ENCODE data around the gene CCDC124.
"Not testable (repeated sequence)": the region's sequence is repeated elsewhere in the genome, so short reads cannot be mapped to it uniquely, and the experiment has no call there.

The CCDC124 gene, protein sequence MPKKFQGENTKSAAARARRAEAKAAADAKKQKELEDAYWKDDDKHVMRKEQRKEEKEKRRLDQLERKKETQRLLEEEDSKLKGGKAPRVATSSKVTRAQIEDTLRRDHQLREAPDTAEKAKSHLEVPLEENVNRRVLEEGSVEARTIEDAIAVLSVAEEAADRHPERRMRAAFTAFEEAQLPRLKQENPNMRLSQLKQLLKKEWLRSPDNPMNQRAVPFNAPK

GRCh38 chr19:17932485-17933338 lies at the start of gene CCDC124:
CCDC124 (plus strand) TSS chr19:17933015; CDS start chr19:17936421, 3,406 bp downstream.
- H3K27ac ChIP-seq: peak within 1 kb of the TSS; percentile 67 to 98 (median 92)
- peak within 1 kb of the TSS; percentile 65 to 96 (median 80) for H3K4me3 ChIP-seq

DNA sequence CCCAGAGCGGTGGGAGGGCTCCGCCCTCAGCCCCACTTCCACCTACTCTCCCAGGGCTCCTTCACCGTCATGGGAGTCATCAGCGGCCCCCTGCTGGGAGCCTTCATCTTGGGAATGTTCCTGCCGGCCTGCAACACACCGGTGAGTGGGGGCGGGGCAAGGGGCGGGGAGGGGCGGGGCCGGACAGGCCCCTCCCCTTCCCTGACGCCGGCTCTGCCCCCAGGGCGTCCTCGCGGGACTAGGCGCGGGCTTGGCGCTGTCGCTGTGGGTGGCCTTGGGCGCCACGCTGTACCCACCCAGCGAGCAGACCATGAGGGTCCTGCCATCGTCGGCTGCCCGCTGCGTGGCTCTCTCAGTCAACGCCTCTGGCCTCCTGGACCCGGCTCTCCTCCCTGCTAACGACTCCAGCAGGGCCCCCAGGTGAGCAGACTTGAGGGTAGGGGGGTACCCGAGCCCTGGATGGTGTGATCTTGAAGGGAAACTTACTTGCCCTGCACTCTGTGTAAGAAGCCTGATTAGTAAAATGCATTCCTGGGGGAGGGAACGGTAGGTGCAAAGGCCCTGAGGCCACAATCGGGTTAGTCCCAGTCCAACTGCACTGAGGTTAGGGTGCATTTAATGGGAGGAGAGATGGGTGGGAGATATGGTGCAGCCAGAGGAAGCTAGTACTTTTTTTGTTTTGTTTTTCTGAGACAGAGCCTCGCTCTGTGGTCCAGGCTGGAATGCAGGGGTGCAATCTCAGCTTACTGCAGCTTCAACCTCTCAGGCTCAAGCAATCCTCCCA lies 49.0 kb upstream of the CCDC124 start:
- no peak overlapping the region for H3K4me3 ChIP-seq
- no peak overlapping the region for H3K27ac ChIP-seq

DNA sequence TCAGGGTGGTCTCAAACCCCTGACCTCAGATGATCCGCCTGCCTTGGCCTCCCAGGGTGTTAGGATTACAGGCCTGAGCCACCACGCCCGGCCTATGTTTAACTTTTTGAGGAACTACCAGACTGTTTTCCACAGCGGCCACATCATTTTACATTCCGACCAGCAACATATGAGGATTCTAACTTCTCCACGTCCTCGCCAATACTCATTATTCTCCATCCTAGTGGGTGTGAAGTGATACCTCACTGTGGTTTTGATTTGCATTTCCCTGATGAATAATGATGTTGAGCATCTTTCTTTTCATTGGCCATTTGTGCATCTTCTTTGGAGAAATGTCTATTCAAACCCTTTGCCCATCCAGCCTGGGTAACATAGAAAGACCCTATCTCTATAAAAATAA lies 46.3 kb upstream of the CCDC124 start:
- Histone ChIP-seq H3K27ac (no peak overlapping the region), H3K4me3 (no peak overlapping the region)

GRCh38 chr19:17887221-17887620 lies 45.6 kb upstream of the CCDC124 start:
- not testable (repeated sequence) for H3K4me3 ChIP-seq, H3K27ac ChIP-seq

- H3K27ac ChIP-seq: no peak overlapping the region
- no peak overlapping the region for H3K4me3 ChIP-seq
These were observed 44.6 kb upstream of the CCDC124 start for GRCh38 chr19:17888260-17888659.

DNA sequence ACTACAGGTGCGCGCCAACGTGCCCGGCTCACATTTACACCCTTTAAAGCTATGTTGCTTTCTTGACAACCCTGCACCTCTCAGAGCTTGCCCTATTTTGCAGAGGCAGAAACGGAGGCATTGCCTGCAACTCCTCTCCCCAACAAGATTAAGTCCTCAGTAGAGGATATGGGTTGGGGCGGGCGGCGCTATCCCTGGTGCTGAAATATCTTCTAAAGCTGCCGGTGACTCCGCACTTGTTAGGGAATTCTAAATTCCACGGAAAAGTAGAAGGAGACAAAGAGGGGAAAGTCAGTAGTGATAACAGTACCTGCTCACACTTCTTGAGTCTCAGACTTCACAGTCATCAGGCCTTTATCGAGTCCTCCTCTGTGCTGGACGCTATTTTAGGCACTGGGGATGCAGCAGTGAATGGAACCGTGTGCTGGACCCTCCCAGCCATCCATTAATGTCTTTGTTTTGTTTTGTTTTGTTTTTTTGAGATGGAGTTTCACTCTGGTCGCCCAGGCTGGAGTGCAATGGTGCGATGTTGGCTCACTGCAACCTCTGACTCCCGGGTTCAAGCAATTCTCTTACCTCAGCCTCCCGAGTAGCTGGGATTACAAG lies 43.1 kb upstream of the CCDC124 start:
- no peak overlapping the region for H3K27ac ChIP-seq
- H3K4me3 ChIP-seq: no peak overlapping the region

DNA sequence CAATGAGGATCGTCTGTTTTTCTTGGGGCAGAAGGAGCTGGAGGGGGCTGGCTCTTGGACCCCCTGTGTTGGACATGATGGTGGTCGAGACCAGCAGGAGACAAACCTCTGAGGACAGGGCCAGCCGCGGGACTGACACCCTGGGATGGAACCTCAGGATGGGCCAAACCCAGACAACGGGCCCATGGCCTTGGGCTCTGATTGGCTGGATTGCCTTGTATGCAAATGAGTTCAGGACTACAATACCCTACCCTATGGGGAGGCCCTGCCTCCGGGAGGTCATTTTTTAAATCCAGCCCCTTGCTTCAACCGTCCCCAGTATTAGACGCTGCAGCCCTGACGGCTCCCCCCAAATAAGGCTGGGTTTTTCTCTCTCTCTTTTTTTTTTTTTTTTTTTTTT lies 39.0 kb upstream of the CCDC124 start:
- no peak overlapping the region for H3K27ac ChIP-seq
- H3K4me3 ChIP-seq: no peak overlapping the region

- Histone ChIP-seq H3K4me3 (no peak overlapping the region), H3K27ac (no peak overlapping the region)
These were observed 30.1 kb upstream of the CCDC124 start for GRCh38 chr19:17902701-17903100.

DNA sequence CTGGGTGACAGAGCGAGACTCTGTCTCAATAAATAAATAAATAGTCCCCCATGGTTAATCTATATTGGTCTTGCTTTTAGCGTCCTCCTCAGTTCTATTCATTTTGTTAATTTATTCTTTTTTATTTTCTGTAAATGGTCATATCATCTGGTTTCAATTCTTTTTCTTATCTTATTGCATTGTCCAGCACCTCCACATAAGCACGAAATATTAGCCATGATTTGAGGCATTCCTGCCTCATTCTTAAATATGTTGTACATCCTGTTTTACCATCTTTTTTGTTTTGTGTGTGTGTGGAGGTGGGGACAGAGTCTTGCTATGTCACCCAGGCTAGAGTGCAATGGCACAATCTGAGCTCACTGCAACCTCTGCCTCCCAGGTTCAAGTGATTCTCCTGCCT lies 24.6 kb upstream of the CCDC124 start:
- no peak overlapping the region for H3K27ac ChIP-seq
- H3K4me3 ChIP-seq: no peak overlapping the region

- Histone ChIP-seq H3K4me3 (no peak overlapping the region), H3K27ac (peak overlapping the region in 3 of 21 experiments; percentile 4 to 16 (median 14))
These were observed 23.6 kb upstream of the CCDC124 start for GRCh38 chr19:17909003-17909732.

GRCh38 chr19:17910791-17911360 lies 21.9 kb upstream of the CCDC124 start:
- H3K27ac ChIP-seq: no peak overlapping the region
- H3K4me3 ChIP-seq: no peak overlapping the region

DNA sequence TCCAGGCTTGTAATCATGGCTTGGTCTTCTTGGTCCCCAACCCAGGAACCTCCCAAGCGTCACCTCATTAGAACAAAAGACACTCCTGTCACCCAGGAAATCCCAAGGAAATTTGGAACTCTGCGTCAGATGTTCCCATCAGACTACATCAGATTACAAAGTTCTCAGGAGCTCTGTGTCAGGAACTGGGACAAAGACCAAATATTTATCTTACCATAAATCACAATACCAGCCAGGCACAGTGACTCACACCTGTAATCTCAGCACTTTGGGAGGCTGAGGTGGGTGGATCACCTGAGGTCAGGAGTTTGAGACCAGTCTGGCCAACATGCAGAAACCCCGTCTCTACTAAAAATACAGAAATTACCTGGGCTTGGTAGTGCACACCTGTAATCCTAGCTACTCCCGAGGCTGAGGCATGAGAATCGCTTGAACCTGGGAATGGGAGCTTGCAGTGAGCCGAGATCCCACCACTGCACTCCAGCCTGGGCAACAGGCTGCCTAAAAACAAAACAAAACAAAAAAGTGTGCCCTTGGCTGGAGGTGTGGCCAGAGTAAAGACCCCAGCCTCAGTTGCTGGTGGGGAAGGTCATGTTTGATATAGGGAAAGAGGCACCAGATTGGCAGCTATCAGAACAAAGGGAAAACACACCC lies 16.7 kb upstream of the CCDC124 start:
- no peak overlapping the region for H3K27ac ChIP-seq
- no peak overlapping the region for H3K4me3 ChIP-seq

GRCh38 chr19:17918151-17918550 lies 14.7 kb upstream of the CCDC124 start:
- H3K4me3 ChIP-seq, H3K27ac ChIP-seq: not testable (repeated sequence)

- not testable (repeated sequence) for H3K4me3 ChIP-seq, H3K27ac ChIP-seq
These were observed 13.7 kb upstream of the CCDC124 start for GRCh38 chr19:17919122-17919521.

DNA sequence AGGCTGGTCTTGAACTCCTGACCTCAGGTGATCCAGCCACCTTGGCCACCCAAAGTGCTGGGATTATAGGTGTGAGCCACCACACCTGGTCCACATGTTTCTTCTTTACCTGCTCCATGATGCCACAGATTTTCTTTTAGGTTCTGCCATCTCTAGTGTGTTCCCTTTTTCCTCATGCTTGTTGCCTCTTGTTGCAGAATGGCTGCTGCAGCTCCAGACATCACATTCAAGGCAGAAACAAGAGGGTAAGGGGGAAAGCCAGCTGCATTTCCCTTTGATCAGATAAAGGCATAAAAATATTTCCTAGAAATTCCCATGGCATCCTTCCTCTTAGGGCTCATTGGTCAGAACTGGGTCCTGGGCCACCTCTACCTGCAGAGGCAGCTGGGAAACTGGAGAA lies 12.3 kb upstream of the CCDC124 start:
- no peak overlapping the region for H3K27ac ChIP-seq
- H3K4me3 ChIP-seq: no peak overlapping the region

- Histone ChIP-seq H3K4me3 (no peak overlapping the region), H3K27ac (no peak overlapping the region)
These were observed 10.7 kb upstream of the CCDC124 start for GRCh38 chr19:17922138-17922537.

DNA sequence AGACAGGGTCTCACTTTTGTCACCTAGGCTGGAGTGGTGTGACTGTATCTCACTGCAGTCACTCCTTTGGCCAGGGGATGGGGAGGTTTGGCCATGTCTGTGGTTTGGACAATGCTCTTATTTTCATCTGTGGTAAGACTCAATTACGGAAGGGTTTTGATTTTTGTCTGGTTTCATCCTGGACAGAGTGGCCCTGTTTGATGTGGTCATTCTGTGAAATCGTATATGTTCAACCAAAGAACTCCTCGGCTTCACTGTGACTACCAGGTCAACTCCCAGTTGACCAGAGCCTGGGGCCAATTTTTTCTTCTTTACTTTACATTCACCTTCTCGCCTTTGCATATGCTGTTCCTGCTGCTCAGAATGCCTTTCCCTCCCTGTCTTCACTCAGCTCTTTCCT lies 6.8 kb upstream of the CCDC124 start:
- H3K27ac ChIP-seq: no peak overlapping the region
- no peak overlapping the region for H3K4me3 ChIP-seq

DNA sequence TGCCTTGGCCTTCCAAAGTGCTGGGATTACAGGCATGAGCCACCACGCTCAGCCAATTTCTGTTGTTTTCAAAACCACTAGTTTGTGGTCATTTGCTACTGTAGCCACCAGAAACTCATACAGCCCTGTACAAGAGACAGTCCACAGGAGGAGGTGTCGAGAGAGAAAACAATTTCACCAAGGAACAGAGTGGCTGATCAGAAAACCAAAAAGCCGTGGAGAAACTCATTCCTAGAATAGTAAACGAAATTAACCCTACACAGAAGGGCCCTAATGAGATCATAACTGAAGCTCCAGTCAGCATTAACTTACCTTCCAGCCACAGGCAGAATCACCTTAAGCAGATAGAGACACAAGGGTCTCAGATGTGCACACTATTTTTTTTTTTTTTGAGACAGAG lies 3.8 kb upstream of the CCDC124 start:
- no peak overlapping the region for H3K27ac ChIP-seq
- H3K4me3 ChIP-seq: no peak overlapping the region

Data from skin epidermis (tissue), 12 donors.